Spleen (tissue), 11 donors: ENCODE data around the gene MAJIN. TPM values are rescaled to one million over a fixed set of nuclear protein-coding genes. Genes with fewer than 3 reads are reported as not detected.

Experiments used
- DNase-seq: peaks from one replicate; pipeline ENCODE4 v3.0.0-alpha.2; 2020
- H3K27ac ChIP-seq, 8 donors: fragments of 200-600 bp; sonication (generic) in 7 of 8; 1 replicate in 4 of 8; 2 replicates in 4 of 8; pipeline versions ENCODE4 v1.5.0 to v1.8.0; 2016 to 2021; ENCODE audit warnings: inconsistent platforms in 4 of 8, mild to moderate bottlenecking in 4 of 8, moderate library complexity in 1 of 8
- H3K27me3 ChIP-seq, 7 donors: fragments of 200-600 bp; sonication (generic) in 6 of 7; replicated peaks in 1 of 7; 1 replicate in 4 of 7; 2 replicates in 3 of 7; pipeline versions ENCODE4 v1.5.0 to v1.8.0; 2016 to 2021; ENCODE audit warnings: inconsistent platforms in 3 of 7, mild to moderate bottlenecking in 1 of 7
- H3K36me3 ChIP-seq, 6 donors: fragments of 200-600 bp; sonication (generic) in 5 of 6; 1 replicate in 4 of 6; 2 replicates in 2 of 6; pipeline versions ENCODE4 v1.5.0 to v1.8.0; 2016 to 2021; ENCODE audit warnings: inconsistent platforms in 2 of 6
- H3K4me1 ChIP-seq, 6 donors: fragments of 200-600 bp; sonication (generic) in 5 of 6; 1 replicate in 3 of 6; 2 replicates in 3 of 6; pipeline versions ENCODE4 v1.5.0 to v1.8.0; 2016 to 2021; ENCODE audit warnings: inconsistent platforms in 3 of 6
- H3K4me3 ChIP-seq, 8 donors: fragments of 200-600 bp; sonication (generic) in 7 of 8; 1 replicate in 4 of 8; 2 replicates in 4 of 8; pipeline versions ENCODE4 v1.5.0 to v1.8.0; 2016 to 2021; ENCODE audit warnings: inconsistent platforms in 4 of 8, mild to moderate bottlenecking in 4 of 8, moderate library complexity in 2 of 8
- H3K9me3 ChIP-seq, 8 donors: fragments of 200-600 bp; sonication (generic) in 7 of 8; 1 replicate in 4 of 8; 2 replicates in 4 of 8; pipeline versions ENCODE4 v1.5.0 to v1.8.0; 2016 to 2021; ENCODE audit warnings: inconsistent platforms in 4 of 8
- CTCF ChIP-seq, 11 experiments: fragments of 200-600 bp in 7 of 11; fragments of 450-650 bp in 4 of 11; sonication (generic) in 4 of 11; IDR thresholded peaks in 8 of 11; conservative IDR thresholded peaks in 3 of 11; 1 replicate in 7 of 11; 2 replicates in 4 of 11; pipeline versions ENCODE4 v1.4.0 to v1.8.0; 2016 to 2021; ENCODE audit warnings: antibody characterized with exemption in 11 of 11, inconsistent platforms in 4 of 11, mild to moderate bottlenecking in 1 of 11
- POLR2A ChIP-seq, 3 donors: fragments of 450-650 bp; IDR thresholded peaks; one replicate each; pipeline ENCODE4 v1.5.1; 2017; ENCODE audit warnings: antibody characterized with exemption in 3 of 3, mild to moderate bottlenecking in 1 of 3
- POLR2AphosphoS5 ChIP-seq, 3 donors: sonication (generic); formaldehyde crosslinking; IDR thresholded peaks; one replicate each; pipeline ENCODE4 v1.5.1; 2017; ENCODE audit warnings: antibody characterized with exemption in 3 of 3
- WGBS, 5 donors: extraction: QIAGEN DNeasy Blood & Tissue Kit in 3 of 5; methylation state at CpG; one replicate each; pipeline versions ENCODE4 v1.1.5 to v1.1.7; 2013 to 2018; 5-methylcytosine and 5-hydroxymethylcytosine counted together
- intact Hi-C: fragments of 100-400 bp; cut with DNase I; formaldehyde crosslinking; loops from one replicate; pipeline ENCODE4 v1.15.0; 2023; ENCODE audit warnings: low total_unique reads
- polyA plus RNA-seq, 3 donors: library from polyadenylated mRNA; stranded (reverse); fragments of 200-250 nt; gene quantifications; one replicate each; pipeline ENCODE4 v1.2.1, GENCODE V29; 2013
- total RNA-seq, 7 donors: library from RNA; depleted of rRNA in 3 of 7; stranded (reverse); fragments of >200 nt in 3 of 7; fragmentation: NEBNext Ultra II Directional in 4 of 7; extraction: Animal tissue kit (Norgen Biotek cat#: 25700) in 4 of 7; gene quantifications; one replicate each; pipeline versions ENCODE4 v1.1.0 to v1.2.1, GENCODE V29; 2016 to 2021
- donor health status: healthy with polysubstance abuse.
- donor health status: DM: no; HTN: no; CAD: no; lungs with moderate emphysema.
- donor health status: DM: no; HTN: no; CAD: no.
- donor health status: Bipolar disorder and iron deficiency.
- donor health status: healthy.
- donor health status: DM: no; HTN: no; CAD: no.
- donor health status: DM: yes; HTN: yes; CAD: no.

Gene MAJIN
- total and polyA plus RNA-seq, 10 donors = 0.40 to 2.6 (median 0.87) TPM; not detected in 3

DNA sequence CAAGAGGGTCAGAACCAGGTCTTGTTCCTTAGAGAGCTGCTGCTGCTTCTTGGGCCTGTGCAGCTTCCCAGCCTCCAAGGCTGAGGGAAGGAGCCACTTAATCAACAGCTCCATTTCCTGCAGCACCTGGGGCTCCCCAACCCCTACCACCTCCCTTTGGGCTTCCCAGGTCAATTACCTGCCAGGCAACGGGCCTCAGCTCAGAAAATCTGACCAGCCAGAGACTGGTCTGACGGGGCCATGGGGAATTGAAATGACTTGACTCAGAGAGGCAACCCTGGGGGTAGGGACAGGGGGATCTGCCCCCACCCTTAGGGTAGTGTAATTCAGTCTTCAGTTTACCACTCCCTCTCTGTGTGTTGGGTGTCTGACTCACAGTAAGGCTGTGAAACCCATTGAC, 4.7 kb upstream of the MAJIN start:
- Histone ChIP-seq H3K36me3 (no peaks in the 10 kb centered on the region), H3K9me3 (no peaks in the 10 kb centered on the region), H3K4me1 (peaks cover 4 to 32% (median 13%) of the 10 kb centered on the region in 6 donors), H3K27ac (no peak overlapping the region), H3K27me3 (peaks cover 0 to 11% (median 0%) of the 10 kb centered on the region in 7 donors), H3K4me3 (no peak overlapping the region)
- intact Hi-C loops = no loop called here
- no peak for DNase-seq
- TF ChIP-seq CTCF (IDR thresholded peaks at IDR 0.05 in 8 of 11, conservative IDR thresholded peaks at IDR 0.05 in 3 of 11) = no peak
- TF ChIP-seq POLR2AphosphoS5 (IDR thresholded peaks at IDR 0.05) = no peak
- no peak for TF ChIP-seq POLR2A (IDR thresholded peaks at IDR 0.05)
- 65 to 86% (median 77%) methylated on average over 2 of the region's 2 CpGs for WGBS, 5 donors

DNA sequence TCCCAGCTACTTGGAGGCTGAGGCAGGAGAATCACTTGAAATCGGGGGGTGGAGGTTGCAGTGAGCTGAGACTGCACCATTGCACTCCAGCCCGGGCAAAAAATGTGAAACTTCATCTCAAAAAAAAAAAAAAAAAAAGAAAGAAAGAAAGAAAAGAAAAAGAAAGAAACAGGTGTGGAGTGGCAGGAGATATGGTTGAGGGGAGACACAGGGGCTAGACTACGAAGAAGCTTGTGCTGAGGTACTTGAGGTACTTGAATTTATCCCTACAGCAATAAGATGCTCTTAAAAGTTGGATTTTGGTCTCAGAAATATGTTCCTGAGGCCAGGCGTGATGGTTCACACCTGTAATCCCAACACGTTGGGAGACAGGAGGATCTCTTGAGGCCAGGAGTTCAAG, 2.2 kb upstream of the MAJIN start:
- H3K36me3 ChIP-seq = no peaks in the 10 kb centered on the region
- TF ChIP-seq POLR2AphosphoS5 (IDR thresholded peaks at IDR 0.05) = no peak
- no peak for TF ChIP-seq CTCF (IDR thresholded peaks at IDR 0.05 in 8 of 11, conservative IDR thresholded peaks at IDR 0.05 in 3 of 11)
- TF ChIP-seq POLR2A (IDR thresholded peaks at IDR 0.05) = no peak
- peak overlapping the region in 5 of 8 donors; percentile 2 to 72 (median 60) for H3K27ac ChIP-seq
- H3K4me1 ChIP-seq = peaks cover 4 to 37% (median 17%) of the 10 kb centered on the region in 6 donors
- 64 to 78% (median 73%) methylated on average over 5 of the region's 5 CpGs for WGBS, 5 donors
- H3K9me3 ChIP-seq = no peaks in the 10 kb centered on the region
- DNase-seq = no peak
- intact Hi-C loops = no loop called here
- H3K4me3 ChIP-seq = no peak overlapping the region
- H3K27me3 ChIP-seq = peaks cover 0 to 20% (median 0%) of the 10 kb centered on the region in 7 donors

GRCh38 chr11:64970731-64971151, 1.2 kb downstream of the MAJIN start:
- peak overlapping the region in 2 of 8 donors; percentile 7 to 14 for H3K27ac ChIP-seq
- 69 to 83% (median 78%) methylated on average over 7 to 8 of the region's 8 CpGs for whole genome bisulfite sequencing, 5 donors
- no peak for DNase-seq
- no peaks in the 10 kb centered on the region for H3K9me3 ChIP-seq
- no peak for TF ChIP-seq POLR2AphosphoS5 (IDR thresholded peaks at IDR 0.05)
- TF ChIP-seq POLR2A (IDR thresholded peaks at IDR 0.05) = no peak
- no peak for TF ChIP-seq CTCF (IDR thresholded peaks at IDR 0.05 in 8 of 11, conservative IDR thresholded peaks at IDR 0.05 in 3 of 11)
- no peaks in the 10 kb centered on the region for H3K36me3 ChIP-seq
- H3K4me1 ChIP-seq = peaks cover 4 to 37% (median 17%) of the 10 kb centered on the region in 6 donors
- H3K4me3 ChIP-seq = peak overlapping the region in 1 of 8 donors; percentile 68
- H3K27me3 ChIP-seq = peaks cover 0 to 20% (median 0%) of the 10 kb centered on the region in 7 donors
- intact Hi-C loops = no loop called here

- Histone ChIP-seq H3K9me3 (no peaks in the 10 kb centered on the region), H3K27me3 (peaks cover 0 to 20% (median 0%) of the 10 kb centered on the region in 7 donors), H3K27ac (no peak overlapping the region), H3K4me1 (peaks cover 4 to 27% (median 17%) of the 10 kb centered on the region in 6 donors), H3K36me3 (no peaks in the 10 kb centered on the region), H3K4me3 (no peak overlapping the region)
- 53 to 69% (median 66%) methylated on average over 5 of the region's 5 CpGs for WGBS, 5 donors
- TF ChIP-seq POLR2A (IDR thresholded peaks at IDR 0.05) = no peak
- TF ChIP-seq POLR2AphosphoS5 (IDR thresholded peaks at IDR 0.05) = no peak
- TF ChIP-seq CTCF (IDR thresholded peaks at IDR 0.05 in 8 of 11, conservative IDR thresholded peaks at IDR 0.05 in 3 of 11) = no peak
- no peak for DNase-seq
- intact Hi-C loops = no loop called here
Observed at GRCh38 chr11:64969209-64969608, 2.7 kb downstream of the MAJIN start.
